A549 (cell line): ENCODE data around the gene SEMA4D. TPM values are rescaled to one million over a fixed set of nuclear protein-coding genes. Genes with fewer than 3 reads are reported as not detected.

Experiments used
- ATAC-seq, 2 experiments: fragments of 200-7000 bp in 1 of 2; fragments of >200 bp in 1 of 2; cut with Nextera tagmentation in 1 of 2; cut with Tn5 transposase in 1 of 2; 3 replicates each; pipeline versions ENCODE4 v1.8.0 to v1.9.1; 2018 to 2020; ENCODE audit warnings: mild to moderate bottlenecking in 1 of 2, moderate library complexity in 1 of 2
- CTCF ChIA-PET: fragments of 300-600 bp; sonication (Branson Sonifier 250); formaldehyde crosslinking; extraction: SDS; loops from one replicate; lab custom pipeline; 2021; ENCODE audit warnings: antibody characterized with exemption, inconsistent platforms; lab: Yijun Ruan, JAX
- POLR2A ChIA-PET: fragments of 350-600 bp; formaldehyde crosslinking; extraction: SDS; loops from one replicate; lab custom pipeline; 2021; ENCODE audit warnings: antibody characterized with exemption, inconsistent platforms; lab: Yijun Ruan, JAX
- DNase-seq, 2 experiments: peaks; one replicate each; pipeline versions ENCODE4 v3.0.0 to v3.0.0-alpha.2; 2011 to 2016; ENCODE audit warnings: low read depth in 1 of 2, low spot score in 1 of 2
- FAIRE-seq: peaks from 2 replicates; lab custom pipeline; 2011; peaks lifted over from hg19 to GRCh38; lab: Jason Lieb, UNC
- H3K27ac ChIP-seq, 2 experiments: fragments of >200 bp; sonication (Bioruptor Twin); formaldehyde crosslinking; 3 replicates each; pipeline ENCODE4 v1.5.1; 2016 to 2017
- H3K4me1 ChIP-seq: fragments of >200 bp; sonication (Bioruptor Twin); formaldehyde crosslinking; 3 replicates; pipeline ENCODE4 v1.6.1; 2016
- H3K4me2 ChIP-seq: fragments of >200 bp; sonication (Bioruptor Twin); formaldehyde crosslinking; 3 replicates; pipeline ENCODE4 v1.6.1; 2016
- H3K4me3 ChIP-seq: fragments of >200 bp; sonication (Bioruptor Twin); formaldehyde crosslinking; 3 replicates; pipeline ENCODE4 v1.5.1; 2016
- H3K9me3 ChIP-seq: fragments of >200 bp; sonication (Bioruptor Twin); formaldehyde crosslinking; 3 replicates; pipeline ENCODE4 v1.6.1; 2016
- CBX8 ChIP-seq: fragments of 200-600 bp; sonication (generic); IDR thresholded peaks from 2 replicates; pipeline ENCODE4 v1.6.1; 2016
- CHD2 ChIP-seq: fragments of 150-350 bp; IDR thresholded peaks from 2 replicates; pipeline ENCODE4 v1.6.1; 2014; ENCODE audit warnings: low read length; ENCODE audit not compliant: partially characterized antibody
- EHF ChIP-seq: fragments of 250-450 bp; sonication (Bioruptor Pico); IDR thresholded peaks from 2 replicates; pipeline ENCODE4 v1.5.0; 2020; ENCODE audit warnings: mild to moderate bottlenecking
- ESRRA ChIP-seq: fragments of 150-350 bp; IDR thresholded peaks from 2 replicates; pipeline ENCODE4 v1.6.1; 2014; ENCODE audit warnings: mild to moderate bottlenecking, low read length, borderline replicate concordance
- FOSL2 ChIP-seq, 2 experiments: fragments of 450-650 bp in 1 of 2; fragments of >200 bp in 1 of 2; sonication (Bioruptor Twin) in 1 of 2; formaldehyde crosslinking; IDR thresholded peaks; 2 replicates each; pipeline versions ENCODE4 v1.5.0 to v1.6.1; 2016 to 2020; ENCODE audit warnings: mild to moderate bottlenecking in 1 of 2, moderate library complexity in 1 of 2
- HOXA7 ChIP-seq: fragments of 250-450 bp; sonication (Bioruptor Pico); IDR thresholded peaks from 2 replicates; pipeline ENCODE4 v1.5.0; 2020; ENCODE audit warnings: mild to moderate bottlenecking, moderate library complexity
- HOXB13 ChIP-seq: fragments of 250-450 bp; sonication (Bioruptor Pico); IDR thresholded peaks from 2 replicates; pipeline ENCODE4 v1.5.0; 2020; ENCODE audit warnings: low read depth, mild to moderate bottlenecking, moderate library complexity
- HOXB5 ChIP-seq: fragments of 250-450 bp; sonication (Bioruptor Pico); IDR thresholded peaks from 2 replicates; pipeline ENCODE4 v1.5.0; 2020; ENCODE audit warnings: mild to moderate bottlenecking, moderate library complexity
- JUNB ChIP-seq: fragments of >200 bp; sonication (Bioruptor Twin); formaldehyde crosslinking; IDR thresholded peaks from 2 replicates; pipeline ENCODE4 v1.6.1; 2016
- NPAS2 ChIP-seq: fragments of 250-450 bp; sonication (Bioruptor Pico); IDR thresholded peaks from 2 replicates; pipeline ENCODE4 v1.8.0; 2022; ENCODE audit warnings: mild to moderate bottlenecking, moderate library complexity, borderline replicate concordance
- POLR2A ChIP-seq: IDR thresholded peaks from 2 replicates; pipeline ENCODE4 v1.6.1; 2012; ENCODE audit warnings: mild to moderate bottlenecking, low read length
- SMC3 ChIP-seq: fragments of >200 bp; sonication (Bioruptor Twin); formaldehyde crosslinking; IDR thresholded peaks from 3 replicates; pipeline ENCODE4 v1.6.1; 2018; ENCODE audit warnings: inconsistent platforms
- ZFP36 ChIP-seq: fragments of 450-650 bp; IDR thresholded peaks from 2 replicates; pipeline ENCODE4 v1.6.1; 2014; ENCODE audit warnings: borderline replicate concordance; ENCODE audit not compliant: partially characterized antibody
- ZNF302 ChIP-seq: fragments of 250-450 bp; sonication (Bioruptor Pico); IDR thresholded peaks from 2 replicates; pipeline ENCODE4 v1.9.0; 2021; ENCODE audit warnings: inconsistent platforms, mild to moderate bottlenecking, moderate library complexity
- WGBS: methylation state at CpG from one replicate; pipeline ENCODE4 v1.1.6; 2017; ENCODE audit errors: missing lambda C conversion rate; 5-methylcytosine and 5-hydroxymethylcytosine counted together
- polyA plus RNA-seq, 4 experiments: library from polyadenylated mRNA; depleted of rRNA in 3 of 4; stranded (reverse); fragments of >200 nt; fragmentation: RNase III in 1 of 4; extraction: RNeasy Plus Mini Kit Qiagen cat#74134 plus additional on column Dnase treatment in 1 of 4; gene quantifications; 2 replicates in 3 of 4; 3 replicates in 1 of 4; pipeline ENCODE4 v1.2.3, GENCODE V29; 2011 to 2017
- TF ChIP-seq, protein P1 (sequence below): fragments of 150-350 bp; IDR thresholded peaks from 2 replicates; pipeline ENCODE4 v1.6.1; 2014; ENCODE audit warnings: low read depth, mild to moderate bottlenecking, low read length
- TF ChIP-seq, protein P2 (sequence below): IDR thresholded peaks from 2 replicates; pipeline ENCODE4 v1.6.1; 2012
- TF ChIP-seq, protein P3 (sequence below): fragments of 450-650 bp; IDR thresholded peaks from 2 replicates; pipeline ENCODE4 v1.6.1; 2014; ENCODE audit warnings: antibody characterized with exemption
- TF ChIP-seq, protein P4 (sequence below): fragments of >200 bp; sonication (Bioruptor Twin); formaldehyde crosslinking; IDR thresholded peaks from 3 replicates; pipeline ENCODE4 v1.6.1; 2016
- TF ChIP-seq, protein P5 (sequence below): IDR thresholded peaks from 2 replicates; pipeline ENCODE4 v1.6.1; 2012; ENCODE audit warnings: low read depth, borderline replicate concordance

Gene SEMA4D
- polyA plus RNA-seq, 2 of the 4 experiments (the other 2 are of a cell fraction) = 5.3 to 7.2 TPM

DNA sequence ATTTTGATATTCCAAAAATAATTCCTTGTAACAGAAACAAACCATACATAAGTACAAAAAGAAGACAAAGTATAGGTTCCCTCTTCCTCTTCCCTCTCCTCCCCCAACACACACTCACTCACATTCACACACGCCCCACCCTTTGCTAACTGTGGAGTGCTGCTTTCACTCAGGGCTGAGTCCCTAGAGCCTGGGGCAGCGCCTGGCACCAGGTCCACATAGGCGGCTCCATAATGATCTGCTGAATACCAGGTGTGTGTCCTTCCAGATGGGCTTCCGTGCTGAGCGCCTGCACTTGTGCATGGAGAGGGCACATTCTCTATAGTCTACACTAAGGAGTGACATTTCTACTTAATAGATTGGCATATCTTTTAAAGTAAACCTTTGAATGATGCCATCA, 3.7 kb downstream of the SEMA4D start:
- no peak for ATAC-seq
- WGBS = 94% methylated on average over 5 of the region's 5 CpGs
- POLR2A ChIA-PET = no interaction called here
- no peaks in the 10 kb centered on the region for H3K9me3 ChIP-seq
- H3K4me2 ChIP-seq = no peak overlapping the region
- CTCF ChIA-PET = no interaction called here
- no peak overlapping the region for H3K27ac ChIP-seq
- H3K4me1 ChIP-seq = peaks cover 10% of the 10 kb centered on the region
- no peak overlapping the region for H3K4me3 ChIP-seq
- FAIRE-seq = no peak
- TF ChIP-seq CHD2 (no peak), EHF (no peak), SMC3 (no peak), ZNF302 (no peak), CBX8 (no peak), POLR2A (no peak), JUNB (no peak), HOXB13 (no peak), FOSL2 (IDR thresholded peaks at IDR 0.05) (no peak), FOSL2 (CRISPR knock-in tag; IDR thresholded peaks at IDR 0.05) (no peak)
- TF ChIP-seq, protein P1, sequence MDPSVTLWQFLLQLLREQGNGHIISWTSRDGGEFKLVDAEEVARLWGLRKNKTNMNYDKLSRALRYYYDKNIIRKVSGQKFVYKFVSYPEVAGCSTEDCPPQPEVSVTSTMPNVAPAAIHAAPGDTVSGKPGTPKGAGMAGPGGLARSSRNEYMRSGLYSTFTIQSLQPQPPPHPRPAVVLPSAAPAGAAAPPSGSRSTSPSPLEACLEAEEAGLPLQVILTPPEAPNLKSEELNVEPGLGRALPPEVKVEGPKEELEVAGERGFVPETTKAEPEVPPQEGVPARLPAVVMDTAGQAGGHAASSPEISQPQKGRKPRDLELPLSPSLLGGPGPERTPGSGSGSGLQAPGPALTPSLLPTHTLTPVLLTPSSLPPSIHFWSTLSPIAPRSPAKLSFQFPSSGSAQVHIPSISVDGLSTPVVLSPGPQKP = no peak
- TF ChIP-seq, protein P2, sequence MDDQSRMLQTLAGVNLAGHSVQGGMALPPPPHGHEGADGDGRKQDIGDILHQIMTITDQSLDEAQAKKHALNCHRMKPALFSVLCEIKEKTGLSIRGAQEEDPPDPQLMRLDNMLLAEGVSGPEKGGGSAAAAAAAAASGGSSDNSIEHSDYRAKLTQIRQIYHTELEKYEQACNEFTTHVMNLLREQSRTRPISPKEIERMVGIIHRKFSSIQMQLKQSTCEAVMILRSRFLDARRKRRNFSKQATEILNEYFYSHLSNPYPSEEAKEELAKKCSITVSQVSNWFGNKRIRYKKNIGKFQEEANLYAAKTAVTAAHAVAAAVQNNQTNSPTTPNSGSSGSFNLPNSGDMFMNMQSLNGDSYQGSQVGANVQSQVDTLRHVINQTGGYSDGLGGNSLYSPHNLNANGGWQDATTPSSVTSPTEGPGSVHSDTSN = no peak
- TF ChIP-seq, protein P3, sequence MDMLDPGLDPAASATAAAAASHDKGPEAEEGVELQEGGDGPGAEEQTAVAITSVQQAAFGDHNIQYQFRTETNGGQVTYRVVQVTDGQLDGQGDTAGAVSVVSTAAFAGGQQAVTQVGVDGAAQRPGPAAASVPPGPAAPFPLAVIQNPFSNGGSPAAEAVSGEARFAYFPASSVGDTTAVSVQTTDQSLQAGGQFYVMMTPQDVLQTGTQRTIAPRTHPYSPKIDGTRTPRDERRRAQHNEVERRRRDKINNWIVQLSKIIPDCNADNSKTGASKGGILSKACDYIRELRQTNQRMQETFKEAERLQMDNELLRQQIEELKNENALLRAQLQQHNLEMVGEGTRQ = no peak
- TF ChIP-seq, protein P4, sequence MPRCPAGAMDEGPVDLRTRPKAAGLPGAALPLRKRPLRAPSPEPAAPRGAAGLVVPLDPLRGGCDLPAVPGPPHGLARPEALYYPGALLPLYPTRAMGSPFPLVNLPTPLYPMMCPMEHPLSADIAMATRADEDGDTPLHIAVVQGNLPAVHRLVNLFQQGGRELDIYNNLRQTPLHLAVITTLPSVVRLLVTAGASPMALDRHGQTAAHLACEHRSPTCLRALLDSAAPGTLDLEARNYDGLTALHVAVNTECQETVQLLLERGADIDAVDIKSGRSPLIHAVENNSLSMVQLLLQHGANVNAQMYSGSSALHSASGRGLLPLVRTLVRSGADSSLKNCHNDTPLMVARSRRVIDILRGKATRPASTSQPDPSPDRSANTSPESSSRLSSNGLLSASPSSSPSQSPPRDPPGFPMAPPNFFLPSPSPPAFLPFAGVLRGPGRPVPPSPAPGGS = no peak
- TF ChIP-seq, all 56 proteins: peak for 0
- DNase-seq = no peak

DNA sequence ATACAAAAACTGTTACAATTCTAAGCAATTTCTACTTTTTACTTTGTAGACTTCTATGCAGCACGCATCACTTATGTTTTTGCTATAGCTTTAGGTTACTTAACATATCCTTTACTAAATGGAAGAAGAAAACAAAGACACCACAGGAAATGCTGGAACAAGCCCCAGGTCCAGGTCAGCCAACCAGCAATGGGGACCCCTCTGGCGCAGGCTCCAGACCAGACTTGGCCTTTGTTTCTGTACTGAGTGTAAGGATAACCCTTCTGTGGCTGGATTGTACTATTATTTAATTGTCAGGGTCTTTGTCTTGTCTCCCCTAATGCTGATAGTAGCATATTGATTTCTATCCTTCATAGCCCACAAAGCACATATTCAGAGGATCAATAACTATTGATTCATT, 4.2 kb downstream of the SEMA4D start:
- no peak for ATAC-seq
- DNase-seq = no peak
- Histone ChIP-seq H3K9me3 (no peaks in the 10 kb centered on the region), H3K4me1 (peaks cover 10% of the 10 kb centered on the region), H3K27ac (no peak overlapping the region), H3K4me2 (no peak overlapping the region), H3K4me3 (no peak overlapping the region)
- 91% methylated on average over 2 of the region's 2 CpGs for WGBS
- ChIA-PET CTCF (no interaction called here), POLR2A (no interaction called here)
- no peak for FAIRE-seq
- TF ChIP-seq HOXB5 (CRISPR knock-in tag) = no peak
- TF ChIP-seq, protein P5, sequence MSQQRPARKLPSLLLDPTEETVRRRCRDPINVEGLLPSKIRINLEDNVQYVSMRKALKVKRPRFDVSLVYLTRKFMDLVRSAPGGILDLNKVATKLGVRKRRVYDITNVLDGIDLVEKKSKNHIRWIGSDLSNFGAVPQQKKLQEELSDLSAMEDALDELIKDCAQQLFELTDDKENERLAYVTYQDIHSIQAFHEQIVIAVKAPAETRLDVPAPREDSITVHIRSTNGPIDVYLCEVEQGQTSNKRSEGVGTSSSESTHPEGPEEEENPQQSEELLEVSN = no peak

DNA sequence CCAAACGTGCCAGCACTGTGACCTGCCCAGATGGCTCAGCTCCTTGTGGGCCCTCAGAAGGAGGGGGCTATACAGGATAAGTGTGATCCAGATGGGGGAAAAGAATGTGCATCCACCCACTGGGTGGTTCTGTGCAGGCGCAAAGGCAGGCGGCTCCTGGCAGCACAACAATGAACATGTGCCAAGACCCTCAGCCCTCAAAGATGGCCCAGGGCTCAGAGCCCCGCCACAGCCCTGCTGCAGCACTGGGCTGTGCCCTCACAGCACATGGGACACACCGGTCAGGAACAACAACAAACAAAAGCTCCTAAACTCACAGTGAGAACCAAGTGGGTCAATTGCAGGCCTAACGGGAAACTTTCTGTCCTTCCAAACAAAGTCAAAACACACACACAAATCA, 4.7 kb downstream of the SEMA4D start:
- TF ChIP-seq ESRRA (no peak), ZFP36 (no peak), HOXA7 (CRISPR knock-in tag) (no peak), NPAS2 (CRISPR knock-in tag) (no peak)
- TF ChIP-seq, protein P1 = no peak
- 95% methylated on average over 6 of the region's 6 CpGs for WGBS
- ChIA-PET POLR2A (no interaction called here), CTCF (no interaction called here)
- no peak for FAIRE-seq
- Histone ChIP-seq H3K9me3 (no peaks in the 10 kb centered on the region), H3K27ac (no peak overlapping the region), H3K4me1 (peaks cover 6% of the 10 kb centered on the region), H3K4me2 (no peak overlapping the region), H3K4me3 (no peak overlapping the region)
- ATAC-seq = no peak
- DNase-seq = no peak
